Endothelial cell of umbilical vein (primary cell): ENCODE results near the gene FPR1. TPM values are rescaled to one million over a fixed set of nuclear protein-coding genes. Genes with fewer than 3 reads are reported as not detected.

Experiments used
- BruUV-seq: library from RNA; stranded (reverse); fragments of 400-500 nt; replicated peaks from 2 replicates; lab custom pipeline; 2021; lab: Mats Ljungman, UMichigan
- CTCF ChIA-PET: fragments of 300-600, 350-600 bp; sonication (Branson Sonifier 250); formaldehyde crosslinking; loops from one replicate; lab custom pipeline; 2021; ENCODE audit warnings: antibody characterized with exemption, inconsistent platforms; lab: Charles Lee
- POLR2A ChIA-PET: fragments of 300-600, 350-600 bp; sonication (Branson Sonifier 250); formaldehyde crosslinking; loops from one replicate; lab custom pipeline; 2021; ENCODE audit warnings: antibody characterized with exemption, inconsistent platforms; lab: Charles Lee
- DNase-seq: peaks from one replicate; pipeline ENCODE4 v3.0.0-alpha.2; 2011; ENCODE audit warnings: low read depth, low spot score
- FAIRE-seq: peaks from 2 replicates; lab custom pipeline; 2011; peaks lifted over from hg19 to GRCh38; lab: Jason Lieb, UNC
- H2AFZ ChIP-seq: 2 replicates; pipeline ENCODE4 v1.6.0; 2012; ENCODE audit warnings: low read depth, low read length, control low read depth, inconsistent platforms
- H3K27ac ChIP-seq: 2 replicates; pipeline ENCODE4 v1.5.1; 2011; ENCODE audit warnings: low read depth, mild to moderate bottlenecking, control low read depth, low read length, moderate library complexity; ENCODE audit not compliant: insufficient read depth
- H3K27me3 ChIP-seq, 2 experiments: 2 replicates each; pipeline versions ENCODE4 v1.6.0 to v1.6.1; 2011; ENCODE audit warnings: low read length in 2 of 2, mixed read lengths in 1 of 2; ENCODE audit not compliant: control insufficient read depth in 2 of 2, insufficient read depth in 2 of 2
- H3K36me3 ChIP-seq, 2 experiments: 2 replicates in 1 of 2; 3 replicates in 1 of 2; pipeline ENCODE4 v1.5.1; 2011; ENCODE audit warnings: low read length in 2 of 2, mild to moderate bottlenecking in 1 of 2, moderate library complexity in 1 of 2; ENCODE audit not compliant: control insufficient read depth in 2 of 2, insufficient read depth in 2 of 2; ENCODE audit errors: extremely low read depth in 1 of 2
- H3K4me1 ChIP-seq: 3 replicates; pipeline ENCODE4 v1.5.1; 2011; ENCODE audit warnings: mild to moderate bottlenecking, low read length; ENCODE audit not compliant: control insufficient read depth, insufficient read depth; ENCODE audit errors: extremely low read depth
- H3K4me2 ChIP-seq: 2 replicates; pipeline ENCODE4 v1.6.1; 2011; ENCODE audit warnings: low read length, control low read depth, mixed read lengths; ENCODE audit not compliant: insufficient read depth
- H3K4me3 ChIP-seq, 3 experiments: fragments of 200-600 bp in 1 of 3; sonication (generic), shearing (Covaris generic) in 1 of 3; replicated peaks in 1 of 3; 2 replicates each; pipeline ENCODE4 v1.5.1; 2011 to 2016; ENCODE audit warnings: control low read depth in 3 of 3, low read length in 3 of 3, mild to moderate bottlenecking in 2 of 3, inconsistent platforms in 1 of 3, low read depth in 1 of 3, moderate library complexity in 1 of 3; ENCODE audit not compliant: insufficient read depth in 1 of 3
- H3K79me2 ChIP-seq: 2 replicates; pipeline ENCODE4 v1.6.0; 2012; ENCODE audit warnings: low read length, inconsistent platforms; ENCODE audit not compliant: control insufficient read depth, insufficient read depth
- H3K9ac ChIP-seq: replicated peaks from 2 replicates; pipeline ENCODE3; 2011; ENCODE audit warnings: low read length, control low read depth; ENCODE audit not compliant: insufficient read depth; ENCODE audit errors: extremely low read depth
- H3K9me1 ChIP-seq: replicated peaks from 3 replicates; pipeline ENCODE4 v1.6.0; 2011; ENCODE audit warnings: mild to moderate bottlenecking, low read length; ENCODE audit not compliant: control insufficient read depth, insufficient read depth; ENCODE audit errors: extremely low read depth
- H3K9me3 ChIP-seq: replicated peaks from 2 replicates; pipeline ENCODE4 v1.5.1; 2012; ENCODE audit warnings: low read length, inconsistent platforms; ENCODE audit not compliant: control insufficient read depth, insufficient read depth
- H4K20me1 ChIP-seq: replicated peaks from 2 replicates; pipeline ENCODE3; 2011; ENCODE audit warnings: mild to moderate bottlenecking, low read length; ENCODE audit not compliant: control insufficient read depth, insufficient read depth; ENCODE audit errors: extremely low read depth
- EZH2 ChIP-seq: IDR thresholded peaks from 2 replicates; pipeline ENCODE4 v1.6.1; 2012; ENCODE audit warnings: borderline replicate concordance, low read depth, mild to moderate bottlenecking, moderate library complexity, low read length, inconsistent platforms; ENCODE audit not compliant: severe bottlenecking
- FOS ChIP-seq: IDR thresholded peaks from 2 replicates; pipeline ENCODE4 v1.6.1; 2011; ENCODE audit warnings: mild to moderate bottlenecking, low read length, moderate library complexity, borderline replicate concordance; ENCODE audit not compliant: insufficient read depth
- GATA2 ChIP-seq: IDR thresholded peaks from 2 replicates; pipeline ENCODE4 v1.7.0; 2011; ENCODE audit warnings: low read depth, mild to moderate bottlenecking, moderate library complexity, mixed read lengths, low read length; ENCODE audit not compliant: insufficient read length, insufficient read depth
- JUN ChIP-seq: IDR thresholded peaks from 2 replicates; pipeline ENCODE4 v1.6.1; 2011; ENCODE audit warnings: borderline replicate concordance, low read depth; ENCODE audit not compliant: insufficient read length, insufficient read depth
- MYC ChIP-seq: IDR thresholded peaks from one replicate; pipeline ENCODE4 v1.6.1; 2011; ENCODE audit warnings: mild to moderate bottlenecking, low read depth, low read length
- POLR2A ChIP-seq: IDR thresholded peaks from 2 replicates; pipeline ENCODE4 v1.6.1; 2012; ENCODE audit warnings: low read depth, mild to moderate bottlenecking, control low read depth, low read length
- POLR2AphosphoS5 ChIP-seq: IDR thresholded peaks from 2 replicates; pipeline ENCODE4 v1.6.1; 2012; ENCODE audit warnings: low read depth, mild to moderate bottlenecking, control low read depth, low read length, moderate library complexity; ENCODE audit not compliant: insufficient read depth
- dilution Hi-C: fragments of 300-500 bp; cut with MboI; formaldehyde crosslinking; loops from one replicate; pipeline ENCODE4 v1.15.0; 2019; ENCODE audit warnings: low sequenced_read_pairs; ENCODE audit not compliant: extremely low pct_ligation_motif_present
- intact Hi-C: fragments of 100-400 bp; cut with micrococcal nuclease; formaldehyde crosslinking; loops from one replicate; pipeline ENCODE4 v1.10.0; 2022
- polyA plus RNA-seq, 4 experiments: library from polyadenylated mRNA; depleted of rRNA in 3 of 4; stranded (reverse) in 3 of 4; unstranded in 1 of 4; fragments of >200 nt; gene quantifications; 2 replicates each; pipeline versions ENCODE4 v1.2.1 to v1.2.3, GENCODE V29; 2011 to 2012; ENCODE audit warnings: missing spikeins in 1 of 4
- total RNA-seq: library from RNA; stranded (reverse); gene quantifications from 2 replicates; pipeline ENCODE4 v1.2.3, GENCODE V29; 2021
- TF ChIP-seq, protein P1 (sequence below): IDR thresholded peaks from 2 replicates; pipeline ENCODE4 v1.6.1; 2011; ENCODE audit not compliant: insufficient read depth, insufficient read length
- TF ChIP-seq, protein P2 (sequence below), 2 donors: IDR thresholded peaks; 1 replicate in 1 of 2; 2 replicates in 1 of 2; pipeline ENCODE4 v1.5.1; 2011; ENCODE audit warnings: low read length in 2 of 2, mild to moderate bottlenecking in 2 of 2, moderate library complexity in 2 of 2, control low read depth in 1 of 2, inconsistent platforms in 1 of 2, low read depth in 1 of 2; ENCODE audit not compliant: insufficient read depth in 1 of 2; ENCODE audit errors: extremely low read depth in 1 of 2

The FPR1 gene
- total and polyA plus RNA-seq, 2 donors (not counting 3 experiments of a cell fraction or from before 2014, with no cell fraction given) = not detected

DNA sequence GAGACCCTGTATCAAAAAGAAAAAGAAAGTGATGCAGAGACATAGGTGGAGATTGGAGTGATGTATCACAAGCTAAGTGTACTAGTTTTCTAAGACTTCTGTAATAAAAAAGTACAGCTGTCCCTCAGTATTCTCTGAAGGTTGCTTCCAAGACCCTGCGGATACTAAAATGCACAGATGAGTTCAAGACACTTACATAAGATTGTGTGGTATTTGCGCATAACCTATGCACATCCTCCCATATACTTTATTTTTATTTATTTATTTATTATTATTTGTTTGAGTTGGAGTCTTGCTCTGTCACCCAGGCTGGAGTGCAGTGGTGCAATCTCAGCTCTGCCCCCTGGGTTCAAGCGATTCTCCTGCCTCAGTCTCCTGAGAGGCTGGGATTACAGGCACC lies 14.3 kb downstream of the FPR1 start:
- Histone ChIP-seq H3K4me1 (no peaks in the 10 kb centered on the region), H3K9me1 (no peaks in the 10 kb centered on the region), H3K27me3 (no peaks in the 10 kb centered on the region), H4K20me1 (no peaks in the 10 kb centered on the region), H3K4me2 (no peak overlapping the region), H2AFZ (no peak overlapping the region), H3K36me3 (no peaks in the 10 kb centered on the region), H3K27ac (no peak overlapping the region), H3K4me3 (no peak overlapping the region), H3K9ac (no peak overlapping the region), H3K79me2 (no peaks in the 10 kb centered on the region), H3K9me3 (no peaks in the 10 kb centered on the region)
- POLR2A ChIA-PET = no interaction called here
- TF ChIP-seq, protein P1, sequence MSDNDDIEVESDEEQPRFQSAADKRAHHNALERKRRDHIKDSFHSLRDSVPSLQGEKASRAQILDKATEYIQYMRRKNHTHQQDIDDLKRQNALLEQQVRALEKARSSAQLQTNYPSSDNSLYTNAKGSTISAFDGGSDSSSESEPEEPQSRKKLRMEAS = no peak
- DNase-seq = no peak
- CTCF ChIA-PET = no interaction called here
- dilution Hi-C loops (no loop called here), intact Hi-C loops (no loop called here)
- FAIRE-seq = no peak
- no TSS peak for BruUV-seq

DNA sequence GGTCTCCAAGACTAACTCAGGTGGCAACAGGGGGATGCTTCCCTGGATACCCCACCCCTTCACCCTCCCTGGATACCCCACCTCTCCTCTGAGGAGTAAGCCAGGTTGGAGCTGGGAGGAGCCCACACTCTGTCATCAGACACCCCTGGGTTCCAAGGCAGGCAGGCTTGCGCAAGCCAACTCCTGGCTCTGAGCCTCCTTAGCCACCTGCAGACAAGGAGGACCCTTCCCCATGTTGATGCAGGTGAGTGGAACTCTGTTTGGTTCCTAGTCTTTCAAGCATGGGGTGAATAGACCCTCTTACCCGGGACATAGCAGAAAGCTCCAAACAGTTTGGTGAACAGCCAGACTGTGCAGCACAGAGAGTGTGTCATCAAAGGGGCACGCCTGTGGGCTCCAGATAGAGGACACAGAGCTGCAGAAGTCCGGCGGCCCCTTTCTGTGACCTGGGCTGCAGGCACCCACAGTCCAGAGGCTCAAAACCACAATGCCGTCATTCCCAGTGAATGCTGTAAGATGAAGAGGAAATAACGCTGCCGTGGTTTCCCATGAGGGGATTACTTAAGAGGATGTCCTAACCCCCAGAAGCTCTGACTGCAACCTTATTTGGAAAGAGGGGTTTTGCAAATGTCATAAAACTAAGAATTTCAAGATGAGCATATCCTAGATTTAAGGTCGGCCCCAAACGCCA lies 15.8 kb downstream of the FPR1 start:
- FAIRE-seq (no peak), DNase-seq (no peak)
- no peak overlapping the region for H2AFZ ChIP-seq
- H3K9ac ChIP-seq = no peak overlapping the region
- CTCF ChIA-PET = interaction anchor here (1.3 kb wide), 1 partner anchor 75 kb away, joined by 3 read pairs; no protein-coding TSS in a partner anchor
- intact Hi-C loops (no loop called here), dilution Hi-C loops (no loop called here)
- H3K9me3 ChIP-seq = no peaks in the 10 kb centered on the region
- no peaks in the 10 kb centered on the region for H3K27me3 ChIP-seq
- H3K27ac ChIP-seq = no peak overlapping the region
- no peaks in the 10 kb centered on the region for H3K79me2 ChIP-seq
- H3K4me2 ChIP-seq = no peak overlapping the region
- H3K9me1 ChIP-seq = no peaks in the 10 kb centered on the region
- TF ChIP-seq GATA2 (no peak), POLR2A (no peak), FOS (no peak), EZH2 (no peak), MYC (no peak), JUN (no peak), POLR2AphosphoS5 (no peak)
- TF ChIP-seq, protein P2, sequence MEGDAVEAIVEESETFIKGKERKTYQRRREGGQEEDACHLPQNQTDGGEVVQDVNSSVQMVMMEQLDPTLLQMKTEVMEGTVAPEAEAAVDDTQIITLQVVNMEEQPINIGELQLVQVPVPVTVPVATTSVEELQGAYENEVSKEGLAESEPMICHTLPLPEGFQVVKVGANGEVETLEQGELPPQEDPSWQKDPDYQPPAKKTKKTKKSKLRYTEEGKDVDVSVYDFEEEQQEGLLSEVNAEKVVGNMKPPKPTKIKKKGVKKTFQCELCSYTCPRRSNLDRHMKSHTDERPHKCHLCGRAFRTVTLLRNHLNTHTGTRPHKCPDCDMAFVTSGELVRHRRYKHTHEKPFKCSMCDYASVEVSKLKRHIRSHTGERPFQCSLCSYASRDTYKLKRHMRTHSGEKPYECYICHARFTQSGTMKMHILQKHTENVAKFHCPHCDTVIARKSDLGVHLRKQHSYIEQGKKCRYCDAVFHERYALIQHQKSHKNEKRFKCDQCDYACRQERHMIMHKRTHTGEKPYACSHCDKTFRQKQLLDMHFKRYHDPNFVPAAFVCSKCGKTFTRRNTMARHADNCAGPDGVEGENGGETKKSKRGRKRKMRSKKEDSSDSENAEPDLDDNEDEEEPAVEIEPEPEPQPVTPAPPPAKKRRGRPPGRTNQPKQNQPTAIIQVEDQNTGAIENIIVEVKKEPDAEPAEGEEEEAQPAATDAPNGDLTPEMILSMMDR (IDR thresholded peaks at IDR 0.05; ENCODE audit: extremely low read depth in 1 of 2, insufficient read depth in 1 of 2, low read depth in 1 of 2, low read length in 2 of 2) = no peak
- TF ChIP-seq, protein P1 = no peak
- POLR2A ChIA-PET = no interaction called here
- no peaks in the 10 kb centered on the region for H4K20me1 ChIP-seq
- BruUV-seq = no TSS peak
- no peak overlapping the region for H3K4me3 ChIP-seq
- no peaks in the 10 kb centered on the region for H3K36me3 ChIP-seq
- no peaks in the 10 kb centered on the region for H3K4me1 ChIP-seq
